Measurements from ENCODE around the gene AREG.

AREG gene

DNA sequence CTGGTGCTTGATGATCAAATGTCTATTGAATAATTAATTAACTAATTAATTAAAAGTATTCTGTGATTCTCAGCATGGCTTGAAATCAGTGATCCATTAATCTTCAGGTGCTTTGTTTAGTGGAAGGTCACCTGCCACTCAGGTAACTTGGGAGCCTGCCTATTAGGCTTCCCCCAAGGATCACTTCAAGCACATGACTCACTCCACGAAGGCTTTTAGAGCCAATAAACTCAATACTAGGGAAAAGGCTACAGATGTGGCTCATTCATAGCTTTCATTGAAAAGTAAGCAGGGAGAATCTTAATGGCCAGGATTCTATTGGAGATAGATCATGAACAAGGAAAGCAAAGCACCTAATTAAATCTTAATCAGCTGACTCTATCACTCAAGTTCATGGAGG is 21.3 kb downstream of the AREG start:
- no peak for DNase-seq

DNA sequence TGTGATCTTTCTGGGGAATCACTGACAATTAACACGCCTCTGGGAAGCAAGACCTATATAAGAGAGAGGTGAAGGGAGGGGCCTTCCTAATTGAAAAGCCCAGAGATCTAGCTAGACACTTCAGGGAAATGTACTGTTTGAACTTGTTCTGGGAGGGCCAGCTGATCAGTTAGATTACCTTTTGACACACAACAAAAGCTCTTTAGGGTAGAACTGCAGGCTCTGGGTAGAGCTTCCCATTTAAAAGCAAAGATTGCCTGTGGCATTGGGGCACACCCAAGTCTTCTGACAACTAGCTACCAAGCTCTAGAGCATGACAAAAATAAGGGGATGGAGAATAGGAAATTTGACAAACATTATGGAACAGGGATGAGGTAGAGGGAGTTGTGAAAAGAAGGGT is 26.3 kb downstream of the AREG start:
- DNase-seq, result no peak

DNA sequence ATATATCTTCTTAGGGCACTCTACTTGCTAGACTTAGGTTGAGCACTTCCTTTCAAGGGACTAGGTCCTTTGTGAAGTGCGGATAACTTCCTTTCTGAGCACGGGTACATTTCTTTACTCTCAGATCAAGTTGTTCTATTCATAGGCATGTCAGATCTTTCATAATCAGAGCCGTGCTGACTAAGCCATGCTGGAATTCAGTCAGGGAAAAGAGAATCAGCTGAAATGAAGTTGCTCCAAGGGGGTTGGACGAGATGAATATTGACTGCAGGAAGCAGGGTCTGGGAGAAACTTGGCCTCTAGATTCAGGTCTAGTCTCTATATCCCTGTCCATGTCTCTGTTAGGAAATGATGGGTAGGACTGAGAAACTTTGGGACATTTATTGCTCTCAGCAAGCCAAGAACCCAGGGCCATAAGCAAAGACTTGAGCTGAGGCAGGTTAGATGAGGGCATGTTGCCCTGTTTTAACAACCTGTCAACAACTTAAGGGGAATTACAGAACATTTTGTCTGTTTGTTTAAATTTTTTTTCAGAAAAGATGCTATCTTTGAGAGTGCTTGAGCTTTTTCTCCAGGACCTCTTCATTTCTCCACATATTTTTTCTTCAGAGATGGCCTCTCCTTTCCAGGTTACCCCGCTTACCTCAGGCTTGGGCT is 28.3 kb downstream of the AREG start:
- no peak for DNase-seq

DNA sequence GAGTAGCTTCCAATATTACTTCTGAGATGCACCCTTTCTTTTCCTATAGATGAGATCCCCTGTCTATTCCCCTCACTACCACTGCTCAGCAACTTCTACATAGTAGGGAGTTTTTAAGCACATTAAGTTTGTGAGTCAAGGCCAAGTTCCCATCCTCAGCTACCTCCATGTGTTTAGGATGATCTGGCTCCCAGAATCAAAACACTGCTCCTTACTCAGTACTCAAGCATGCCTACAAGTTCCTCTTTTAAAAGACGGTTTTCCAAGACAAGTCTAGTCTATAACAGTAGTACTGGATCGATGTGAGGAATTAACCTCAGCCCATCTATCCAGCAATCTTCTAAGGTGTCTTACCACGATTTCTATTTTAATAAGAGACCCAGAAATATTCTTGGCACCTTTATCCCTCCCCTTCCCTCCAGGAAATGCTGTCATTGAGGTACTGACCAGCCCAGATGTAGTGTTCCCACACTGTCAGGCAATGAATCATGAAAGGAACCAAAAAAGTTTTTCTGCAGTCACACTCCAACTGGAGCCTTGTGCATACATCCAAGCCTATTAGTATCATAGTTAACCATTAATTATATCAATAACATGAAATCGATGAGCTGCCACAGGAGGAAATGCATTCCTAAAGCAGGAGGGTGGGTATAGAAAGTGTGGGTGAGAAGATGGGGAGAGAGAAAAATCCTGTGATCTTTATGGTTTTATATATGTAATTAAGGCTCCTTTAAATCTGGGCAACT is 29.6 kb downstream of the AREG start:
- peak; percentile 6 for DNase-seq

DNA sequence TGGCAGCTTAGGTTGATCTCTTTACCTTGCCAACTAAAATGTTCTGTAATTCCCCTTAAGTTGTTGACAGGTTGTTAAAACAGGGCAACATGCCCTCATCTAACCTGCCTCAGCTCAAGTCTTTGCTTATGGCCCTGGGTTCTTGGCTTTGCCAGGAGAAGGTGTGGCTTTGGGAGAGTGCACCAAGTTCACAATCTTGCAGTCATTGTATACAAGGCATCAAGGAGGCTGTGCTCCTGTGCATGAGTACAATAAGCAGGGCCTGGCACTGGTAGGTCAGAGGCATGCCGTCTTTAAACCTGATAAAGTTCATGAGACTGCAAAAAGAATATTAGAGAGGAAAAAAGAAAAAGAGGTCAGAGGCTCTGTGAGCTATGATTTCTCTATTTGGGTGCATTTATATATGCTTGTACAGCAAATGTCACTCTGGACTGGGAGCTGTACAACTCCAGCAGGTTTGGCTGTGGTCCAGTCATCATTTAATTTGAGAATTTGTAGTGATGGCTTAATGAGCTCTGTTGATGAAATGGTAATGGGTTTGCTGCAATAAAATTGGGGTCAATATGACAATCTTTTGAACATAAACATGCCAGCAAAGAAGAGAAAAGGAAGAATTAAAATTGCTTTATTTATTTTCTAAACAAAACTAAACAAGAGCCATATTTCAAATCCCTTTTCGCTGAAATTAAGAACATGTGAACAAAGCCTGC is 30.3 kb downstream of the AREG start:
- no peak for DNase-seq

DNA sequence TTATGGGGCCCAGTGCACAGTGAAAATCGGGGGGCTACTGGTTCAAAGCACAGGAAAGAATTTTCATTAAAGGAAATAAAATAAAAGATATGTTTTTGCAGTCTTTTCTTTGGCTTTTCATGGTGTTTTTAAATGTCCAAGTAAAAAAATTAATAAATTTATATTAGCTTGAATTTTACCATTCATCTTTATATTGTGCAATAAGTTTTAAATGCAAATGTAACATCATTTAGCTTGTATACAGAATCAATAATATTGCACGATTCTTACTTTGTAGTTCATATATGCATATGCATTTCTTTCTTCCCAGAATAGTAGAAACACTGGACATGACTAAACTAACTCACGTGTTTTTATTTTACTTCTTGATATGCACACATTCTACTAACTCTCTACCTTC is 31.0 kb downstream of the AREG start:
- no peak for DNase-seq

DNA sequence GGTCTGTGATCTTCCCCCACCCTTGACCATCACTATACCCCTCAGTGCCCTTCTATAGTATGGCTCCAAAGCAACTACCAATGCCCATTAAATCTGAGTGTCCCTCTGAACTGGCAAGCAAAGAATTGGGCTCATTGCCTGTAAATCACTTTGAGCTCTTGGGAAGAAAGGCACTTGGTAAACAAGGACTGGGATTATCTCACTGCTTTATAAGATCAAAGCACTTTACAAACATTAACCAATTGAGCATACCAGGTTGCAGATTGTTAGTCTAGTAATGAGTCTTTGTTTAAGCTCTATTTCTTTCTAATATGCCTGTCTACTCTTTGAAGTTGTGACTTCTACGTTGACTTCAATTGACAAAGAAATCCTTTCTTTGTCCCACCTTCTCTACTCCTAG is 34.1 kb downstream of the AREG start:
- DNase-seq, result no peak

DNA sequence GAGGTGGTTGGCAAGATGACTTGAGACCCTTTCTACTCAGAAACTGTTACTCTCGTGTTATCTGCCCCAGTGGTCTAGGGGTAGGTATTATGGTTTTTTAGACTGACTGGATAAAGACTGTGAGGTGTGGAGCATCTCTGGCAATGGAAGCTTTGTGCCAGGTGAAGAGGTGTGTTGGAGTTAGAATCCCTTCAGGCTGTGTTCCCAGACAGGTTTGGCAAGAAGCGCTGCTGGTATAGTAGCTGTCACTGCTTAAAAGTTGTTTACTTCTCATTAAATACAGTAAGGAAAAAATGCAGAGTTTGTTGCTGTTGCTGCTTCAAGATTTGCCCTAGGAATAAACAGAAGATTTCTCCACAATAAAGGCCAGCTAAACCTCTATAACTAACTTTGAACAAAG is 35.3 kb downstream of the AREG start:
- no peak for DNase-seq

DNA sequence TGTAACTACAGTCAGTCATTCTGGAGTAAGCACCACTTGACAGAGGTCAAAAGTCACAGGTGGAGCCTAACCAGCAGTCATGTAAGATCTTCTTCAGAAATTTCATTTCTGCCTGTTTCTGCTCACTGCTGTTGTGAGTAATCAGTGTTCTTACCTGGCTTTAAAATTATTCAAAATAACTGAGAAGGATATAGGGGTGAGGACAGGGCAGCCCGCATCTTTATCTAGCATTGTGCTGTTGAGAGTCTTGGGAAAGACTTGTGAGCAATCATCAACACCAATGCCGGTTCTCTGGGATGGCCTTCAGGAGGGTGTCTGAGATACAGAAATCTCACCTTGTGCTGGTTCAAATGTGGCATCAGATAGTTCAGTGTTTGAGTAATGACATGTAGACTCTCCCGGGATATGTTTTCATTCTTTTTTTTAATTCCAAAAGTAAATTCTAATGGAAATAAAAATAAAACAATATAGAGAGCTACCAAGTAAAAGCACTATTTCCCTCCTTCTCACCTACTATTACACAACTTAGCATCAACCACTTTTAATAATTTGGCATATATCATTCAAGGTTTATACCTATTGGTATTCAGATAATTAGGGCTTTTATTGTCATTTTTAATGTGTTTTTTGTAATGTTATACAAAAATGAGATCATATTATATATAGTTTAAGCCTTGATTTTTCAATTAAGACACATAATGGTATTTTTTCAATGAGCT is 37.1 kb downstream of the AREG start:
- no peak for DNase-seq

DNA sequence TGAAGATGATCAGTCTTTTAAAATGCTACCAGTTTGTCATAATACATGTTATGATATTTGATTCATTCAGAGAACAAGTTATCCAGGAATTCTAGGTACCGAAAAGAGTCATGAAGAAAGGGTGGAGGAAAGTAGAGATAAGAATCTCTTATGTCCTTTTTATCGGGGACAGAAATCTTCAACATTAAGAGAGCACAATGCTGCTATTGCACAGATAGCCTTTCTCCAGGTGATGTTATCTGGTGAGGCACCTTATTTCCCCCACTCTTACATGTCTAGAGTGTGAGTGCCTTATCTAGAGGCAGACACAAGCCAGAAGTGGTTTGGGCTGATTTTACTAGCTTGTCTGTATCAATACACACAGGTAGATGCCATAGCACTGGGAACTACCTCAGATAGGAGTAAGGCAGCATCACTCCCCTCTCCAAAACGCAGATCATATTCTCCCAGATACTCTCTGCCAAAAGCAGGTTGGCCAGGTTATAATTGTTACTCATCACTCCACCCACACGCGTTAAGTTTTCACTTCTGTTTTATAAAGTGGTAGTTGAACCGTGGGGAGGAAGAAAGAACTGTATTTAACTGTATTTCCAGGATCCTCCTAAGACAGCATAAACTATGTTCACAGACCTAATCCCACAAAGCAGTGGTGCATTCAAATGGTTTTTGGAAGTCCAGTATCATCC is 38.4 kb downstream of the AREG start:
- no peak for DNase-seq

DNA sequence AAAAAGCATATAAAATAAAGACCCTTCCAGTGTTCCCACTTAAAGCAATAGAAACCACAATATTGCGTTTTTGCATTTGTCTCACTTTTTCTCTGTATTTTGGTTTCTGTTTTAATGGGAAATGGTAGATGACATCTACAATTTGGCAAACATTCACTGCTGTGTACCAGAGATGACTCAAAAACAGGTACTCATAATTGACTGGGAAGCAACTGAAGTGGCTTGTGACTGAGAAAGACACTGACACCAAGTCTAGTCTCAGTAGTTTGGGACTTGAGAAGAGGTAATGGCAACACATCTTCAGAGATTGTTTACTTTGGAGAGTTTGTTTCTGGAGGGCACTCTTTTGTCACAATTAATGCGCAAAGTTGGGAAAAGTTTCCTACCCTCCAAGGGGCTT is 42.0 kb downstream of the AREG start:
- no peak for DNase-seq

DNA sequence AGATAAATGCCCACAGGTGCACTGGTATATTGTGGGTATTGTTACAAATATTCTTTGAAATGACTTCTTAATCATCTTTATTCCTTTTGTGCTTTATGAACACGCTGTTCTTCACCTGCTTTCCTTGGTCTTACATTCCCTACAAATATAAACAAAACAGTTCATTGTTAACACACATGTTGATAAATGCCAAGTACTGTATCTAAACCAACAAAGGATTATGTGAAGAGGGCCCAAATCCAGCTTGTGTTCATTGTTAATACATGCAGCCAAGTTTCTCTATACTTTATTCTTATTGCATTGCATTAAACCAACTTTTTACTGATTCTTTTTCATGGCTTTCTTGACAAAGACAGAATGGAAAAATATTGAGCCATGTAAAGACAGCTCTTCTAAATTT is 42.8 kb downstream of the AREG start:
- DNase-seq, result no peak

DNA sequence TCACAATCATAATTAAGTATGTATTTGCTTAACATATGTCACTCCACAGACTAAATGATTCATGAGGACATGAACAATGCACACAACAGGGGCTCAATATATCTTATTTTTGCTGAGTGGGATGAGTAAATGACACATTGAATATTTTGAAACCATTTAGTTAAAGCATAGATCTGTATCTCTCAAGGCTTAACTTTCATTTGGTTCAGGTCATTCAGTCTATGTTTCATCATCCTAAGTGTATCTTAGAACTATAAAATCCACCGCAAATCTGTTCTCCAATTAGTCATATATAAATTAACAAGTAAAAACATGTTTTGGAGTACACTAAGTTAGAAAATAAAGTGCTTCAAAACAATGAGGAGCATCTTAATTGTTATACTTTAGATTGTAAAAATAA is 45.8 kb downstream of the AREG start:
- no peak for DNase-seq

DNA sequence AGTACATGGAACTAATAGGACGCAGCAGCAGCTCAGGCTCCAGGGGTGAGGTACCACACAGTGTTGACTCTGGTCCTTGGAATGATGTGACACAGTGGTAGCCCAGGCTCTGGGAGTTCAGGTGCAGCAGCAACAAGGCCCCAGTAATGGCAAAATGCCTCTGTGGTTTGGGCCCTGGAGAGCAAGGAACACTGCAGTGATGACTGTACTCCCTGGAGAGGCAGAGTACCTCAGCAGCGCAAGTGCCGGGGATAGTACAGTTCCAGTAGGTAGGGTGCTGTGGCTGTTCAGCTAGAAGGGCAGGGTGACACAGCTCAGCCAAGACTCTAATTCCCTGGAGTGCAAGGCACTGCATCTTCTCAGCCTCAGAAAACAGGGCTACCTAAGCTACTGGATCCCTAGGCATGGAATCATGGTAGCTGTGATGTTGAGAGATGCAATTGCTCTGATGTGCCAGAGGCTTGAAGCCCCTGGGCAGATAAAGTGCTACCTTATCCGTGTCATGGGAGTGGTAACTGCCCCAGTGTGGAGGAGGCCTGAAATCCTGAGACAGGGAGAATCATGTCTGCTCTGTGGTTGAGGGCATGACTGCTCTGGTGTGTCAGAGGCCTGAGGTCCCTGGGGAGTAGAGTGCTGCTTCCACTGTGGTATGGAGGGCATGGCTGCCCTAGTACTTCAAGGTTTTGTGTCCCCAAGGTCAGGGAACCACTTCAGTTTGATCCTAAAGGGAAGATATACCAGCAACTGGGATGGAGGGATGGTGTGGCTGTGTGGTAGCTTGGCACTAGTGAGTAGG is 55.2 kb downstream of the AREG start:
- no peak for DNase-seq

DNA sequence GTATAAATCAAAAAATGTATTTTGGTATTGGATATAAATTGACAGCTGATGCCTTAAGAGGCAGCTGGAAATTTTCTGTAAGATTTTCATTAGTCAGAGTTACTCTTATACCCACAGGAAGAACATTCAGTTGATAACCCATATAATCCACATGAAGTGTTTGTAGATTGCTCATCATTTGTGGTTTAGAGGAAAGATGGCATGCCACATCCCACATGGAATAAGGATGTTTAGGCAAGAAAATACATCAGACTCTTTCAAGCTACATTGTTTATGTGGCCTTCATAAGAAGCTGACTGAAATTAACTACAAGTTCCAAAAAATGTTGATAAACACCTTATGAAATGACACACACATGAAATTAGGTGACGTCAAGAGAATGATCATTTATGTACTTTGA is 56.6 kb downstream of the AREG start:
- DNase-seq, result no peak

DNA sequence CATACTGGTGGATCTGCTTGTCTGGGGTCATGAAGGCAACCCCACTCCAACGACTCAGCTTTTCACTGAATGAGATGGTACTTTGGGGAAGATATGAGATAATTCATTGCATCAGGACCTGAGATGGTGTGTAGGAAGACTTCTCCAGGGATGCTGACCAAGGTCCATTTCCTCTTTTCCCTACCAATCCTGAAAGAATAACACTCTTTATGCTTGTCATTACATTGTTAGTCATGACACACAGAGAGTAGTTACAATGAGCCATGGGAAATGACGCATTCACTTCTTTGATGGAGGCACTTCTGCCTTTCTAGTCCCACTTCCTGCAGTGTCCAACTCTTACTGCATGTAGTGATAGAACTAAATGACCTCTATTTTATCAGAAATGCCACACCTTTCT is 58.6 kb downstream of the AREG start:
- DNase-seq, result no peak

DNA sequence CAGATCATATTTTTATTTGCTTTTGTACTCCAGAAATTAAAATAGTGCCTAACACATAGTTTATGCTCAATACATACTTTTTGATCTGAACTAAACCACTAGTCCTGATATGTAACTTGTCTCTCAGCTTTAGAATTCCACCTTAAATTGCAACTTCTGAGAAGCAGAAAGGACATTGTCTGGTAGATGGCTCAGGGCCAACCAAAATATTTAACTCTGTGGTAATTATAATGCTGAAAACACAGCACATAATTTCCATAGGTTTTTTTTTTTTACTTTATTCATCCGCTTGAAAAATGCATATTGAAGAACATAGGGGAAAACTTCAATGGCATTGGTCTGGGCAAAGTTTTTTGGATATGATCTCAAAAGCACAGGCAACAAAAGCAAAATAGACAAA is 59.3 kb downstream of the AREG start:
- peak; percentile 18 for DNase-seq
